GM12891 (cell line): ENCODE results near the gene ROMO1.

Experiments
- PAX5 ChIP-seq: IDR thresholded peaks from 2 replicates; pipeline ENCODE4 v1.6.1; 2011; ENCODE audit warnings: low read length, moderate library complexity, mild to moderate bottlenecking; ENCODE audit not compliant: insufficient read depth, severe bottlenecking
- POLR2A ChIP-seq: IDR thresholded peaks from 2 replicates; pipeline ENCODE4 v1.6.1; 2011; ENCODE audit warnings: low read depth, low read length, control low read depth
- POLR2AphosphoS5 ChIP-seq: IDR thresholded peaks from 2 replicates; pipeline ENCODE4 v1.6.1; 2011; ENCODE audit warnings: low read depth, low read length, control low read depth
- POU2F2 ChIP-seq: IDR thresholded peaks from 2 replicates; pipeline ENCODE4 v1.6.1; 2011; ENCODE audit warnings: low read depth, mild to moderate bottlenecking, control low read depth, low read length, moderate library complexity
- SPI1 ChIP-seq: IDR thresholded peaks from 2 replicates; pipeline ENCODE4 v1.6.1; 2011; ENCODE audit warnings: low read depth, low read length, control low read depth
- TAF1 ChIP-seq: IDR thresholded peaks from 2 replicates; pipeline ENCODE4 v1.6.1; 2011; ENCODE audit warnings: low read depth, low read length, control low read depth

DNA sequence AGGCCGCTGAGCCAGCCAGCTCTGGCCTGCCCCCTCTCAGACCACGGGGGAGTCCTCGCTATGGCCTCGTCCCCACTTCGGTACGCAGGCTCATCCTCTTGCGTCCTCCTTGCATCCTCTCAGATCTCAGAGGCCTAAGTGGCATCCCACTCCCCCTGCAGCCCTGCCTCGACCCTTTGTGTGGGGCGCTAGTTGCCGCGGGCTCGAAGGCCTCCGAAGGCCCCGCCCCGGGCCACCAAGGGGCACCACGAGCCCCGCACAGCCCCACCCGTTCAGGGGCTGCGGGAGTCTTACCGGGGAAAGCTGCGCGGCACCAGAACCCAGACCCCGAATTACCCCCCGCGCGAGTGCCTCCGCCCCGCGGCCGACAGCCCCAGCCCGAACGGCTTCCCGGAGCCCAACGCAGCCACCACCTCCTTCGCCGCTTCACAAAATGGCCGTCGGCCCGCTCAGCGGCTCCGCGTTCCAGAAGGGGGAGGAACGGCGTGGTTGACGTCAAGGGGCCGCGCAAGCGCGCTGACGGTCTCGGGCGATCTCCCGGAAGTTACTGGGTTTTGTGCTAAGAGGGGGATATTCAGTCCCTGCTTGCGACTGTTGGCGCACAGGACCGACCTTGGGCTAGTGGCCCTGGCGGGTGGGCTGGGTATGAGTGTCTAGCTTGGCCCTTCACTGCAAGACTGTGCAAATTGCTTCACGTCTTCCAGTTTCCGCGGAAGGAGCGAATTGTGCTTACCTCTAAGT is 34.6 kb upstream of the ROMO1 start, which contains the start of the genes CPNE1 and RBM12:
- TF ChIP-seq POU2F2: peak; percentile 61
- TF ChIP-seq POLR2AphosphoS5: peak; percentile 97
- peak; percentile 96 for TF ChIP-seq POLR2A
- TF ChIP-seq TAF1: peak; percentile 92
- no peak for TF ChIP-seq SPI1
- TF ChIP-seq PAX5: peak; percentile 22
